ENCODE measurements around the gene ADORA3.

GRCh38 chr1:111512132-111512889, 8.9 kb upstream of the ADORA3 start:
- TF ChIP-seq CTCF (IDR thresholded peaks at IDR 0.05; ENCODE audit: low read depth, low read length) (no peak), EZH2phosphoT487 (IDR thresholded peaks at IDR 0.05; ENCODE audit: low read depth) (no peak)

Data from OCI-LY3 (cell line).